GM12801 (cell line): ENCODE measurements around the gene CDON.

ENCODE experiments used
- TF ChIP-seq, protein P1 (sequence below): IDR thresholded peaks from one replicate; pipeline ENCODE4 v1.5.1; 2011; ENCODE audit warnings: control low read depth; ENCODE audit not compliant: insufficient read length; ENCODE audit errors: extremely low read depth

The CDON gene

DNA sequence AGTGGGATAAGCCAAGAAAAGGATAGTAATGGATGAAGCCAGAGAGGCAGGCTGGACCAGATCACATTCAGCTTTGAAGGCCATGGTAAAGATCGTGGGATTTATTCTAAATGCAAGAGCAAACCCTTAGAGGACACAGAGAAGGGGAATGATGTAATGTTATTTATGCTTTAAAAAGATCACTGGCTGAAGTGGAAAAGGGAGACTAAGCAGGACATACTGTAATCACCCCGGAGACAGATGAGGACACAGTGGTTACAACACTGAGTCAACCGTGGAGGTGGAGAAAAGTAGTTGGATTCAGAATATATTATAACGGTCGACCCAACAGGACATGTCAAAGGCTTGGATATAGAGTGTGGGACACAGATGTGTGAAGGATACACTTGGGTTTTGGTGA lies 38.5 kb downstream of the CDON start:
- TF ChIP-seq, protein P1, sequence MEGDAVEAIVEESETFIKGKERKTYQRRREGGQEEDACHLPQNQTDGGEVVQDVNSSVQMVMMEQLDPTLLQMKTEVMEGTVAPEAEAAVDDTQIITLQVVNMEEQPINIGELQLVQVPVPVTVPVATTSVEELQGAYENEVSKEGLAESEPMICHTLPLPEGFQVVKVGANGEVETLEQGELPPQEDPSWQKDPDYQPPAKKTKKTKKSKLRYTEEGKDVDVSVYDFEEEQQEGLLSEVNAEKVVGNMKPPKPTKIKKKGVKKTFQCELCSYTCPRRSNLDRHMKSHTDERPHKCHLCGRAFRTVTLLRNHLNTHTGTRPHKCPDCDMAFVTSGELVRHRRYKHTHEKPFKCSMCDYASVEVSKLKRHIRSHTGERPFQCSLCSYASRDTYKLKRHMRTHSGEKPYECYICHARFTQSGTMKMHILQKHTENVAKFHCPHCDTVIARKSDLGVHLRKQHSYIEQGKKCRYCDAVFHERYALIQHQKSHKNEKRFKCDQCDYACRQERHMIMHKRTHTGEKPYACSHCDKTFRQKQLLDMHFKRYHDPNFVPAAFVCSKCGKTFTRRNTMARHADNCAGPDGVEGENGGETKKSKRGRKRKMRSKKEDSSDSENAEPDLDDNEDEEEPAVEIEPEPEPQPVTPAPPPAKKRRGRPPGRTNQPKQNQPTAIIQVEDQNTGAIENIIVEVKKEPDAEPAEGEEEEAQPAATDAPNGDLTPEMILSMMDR = no peak

DNA sequence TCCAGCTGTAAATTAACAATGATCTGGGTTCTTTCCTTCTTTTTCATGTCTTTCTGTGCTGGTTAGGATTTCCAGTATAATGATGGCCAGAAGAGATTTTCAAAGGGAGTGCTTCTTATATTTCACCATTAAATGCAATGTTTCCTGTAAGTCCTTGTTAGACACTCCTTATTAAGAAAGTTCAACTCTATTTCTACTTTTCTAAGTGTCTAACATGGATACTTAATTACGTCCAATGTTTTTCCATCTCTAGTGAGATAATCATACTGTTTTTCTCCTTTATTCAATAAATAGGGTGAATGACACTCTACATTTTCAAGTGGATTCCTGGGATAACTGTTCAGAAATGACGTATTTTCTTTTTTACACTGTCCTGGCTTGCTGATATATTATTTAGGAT lies 49.8 kb downstream of the CDON start:
- TF ChIP-seq, protein P1 = no peak

DNA sequence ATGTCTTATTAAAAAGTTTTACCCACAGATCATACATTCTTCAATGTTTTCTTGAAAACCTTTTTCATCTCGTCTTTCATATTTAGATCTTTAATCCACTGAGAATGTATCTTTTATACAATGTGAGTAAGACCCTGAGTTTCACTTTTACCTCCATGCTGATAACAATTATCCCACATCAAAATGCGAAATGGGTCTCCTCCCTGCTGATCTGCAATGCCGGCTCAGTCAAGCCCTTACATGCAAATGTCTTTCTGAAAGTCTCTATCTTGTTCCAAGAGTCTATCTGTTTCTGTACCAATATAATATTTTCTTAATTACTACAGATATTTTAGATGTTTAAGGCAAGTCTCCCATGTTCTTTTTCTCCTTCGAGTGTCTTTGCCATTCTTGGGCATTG lies 50.9 kb downstream of the CDON start:
- TF ChIP-seq, protein P1 = no peak

DNA sequence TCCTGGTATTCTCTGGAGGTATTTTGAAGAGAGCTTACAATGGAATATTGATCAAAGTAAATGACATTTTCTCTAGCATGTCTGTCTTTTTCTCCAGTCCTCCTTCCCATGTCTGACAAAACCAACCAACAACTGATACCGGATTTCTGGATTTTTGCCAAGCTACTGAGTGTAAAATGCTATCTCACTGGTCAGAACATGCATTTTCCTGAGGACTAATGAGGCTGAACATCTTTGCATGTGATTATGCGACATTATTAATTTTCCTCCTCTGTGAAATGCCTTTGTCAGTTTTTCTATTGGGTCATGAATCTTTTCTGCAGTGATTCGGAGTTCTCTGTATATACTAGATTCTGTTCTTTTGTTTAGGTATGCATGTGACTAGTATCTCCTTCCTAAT lies 51.4 kb downstream of the CDON start:
- TF ChIP-seq, protein P1 = no peak

DNA sequence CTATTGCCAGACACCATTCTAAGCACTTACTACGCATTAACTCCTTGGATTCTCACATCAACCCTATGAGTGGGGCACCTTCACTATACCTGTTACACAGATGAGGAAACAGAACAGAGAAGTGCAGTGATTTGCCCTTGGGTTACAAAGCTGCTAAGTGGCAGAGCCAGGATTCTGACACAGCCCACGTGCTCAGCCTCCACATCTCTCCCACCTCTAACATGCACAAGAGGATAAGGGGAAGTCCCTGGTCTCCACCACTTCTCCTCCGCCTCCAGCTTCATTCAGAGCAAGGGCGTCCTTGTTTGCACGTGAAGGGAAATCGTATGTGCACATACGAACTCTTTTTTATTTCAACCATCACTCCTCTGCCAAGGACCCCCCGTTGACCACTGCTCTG lies 53.7 kb downstream of the CDON start:
- TF ChIP-seq, protein P1 = no peak

DNA sequence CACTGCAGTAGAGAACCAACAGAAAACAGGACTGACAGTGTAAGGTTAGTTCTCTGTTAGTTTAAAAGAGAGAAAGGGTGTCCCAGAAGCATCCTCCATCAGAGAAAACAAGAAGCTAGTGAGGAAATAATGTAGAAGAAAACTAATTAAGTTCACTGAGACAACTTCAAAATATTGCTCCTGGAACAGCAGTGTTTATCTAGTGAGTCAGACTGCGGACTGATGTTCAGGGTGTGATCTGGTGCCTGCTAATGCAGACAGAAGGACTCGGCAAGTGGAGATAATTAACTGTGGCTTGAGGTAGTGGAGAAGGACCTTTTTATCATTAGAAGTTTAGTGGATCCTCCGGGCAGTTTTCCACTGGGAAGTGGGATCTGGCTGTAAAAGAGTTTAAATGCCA lies 55.4 kb downstream of the CDON start:
- TF ChIP-seq, protein P1 = no peak

DNA sequence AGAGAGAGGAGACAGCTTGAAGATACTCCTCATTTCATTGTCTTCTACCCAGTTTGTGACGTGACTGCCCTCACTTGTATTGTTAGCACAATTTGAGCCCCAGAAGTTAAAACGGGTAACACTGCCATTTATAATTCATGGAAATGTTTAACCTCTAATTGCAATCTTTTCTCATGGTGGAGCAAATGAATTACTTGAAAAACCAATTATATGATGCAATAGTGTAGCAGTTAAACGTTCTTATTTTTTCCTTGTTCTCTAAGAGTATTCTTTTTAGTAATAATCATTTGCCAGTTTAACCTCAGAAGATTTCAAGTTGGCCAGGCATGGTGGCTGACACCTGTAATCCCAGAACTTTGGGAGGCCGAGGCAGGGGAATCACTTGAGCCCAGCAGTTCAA lies 56.6 kb downstream of the CDON start:
- TF ChIP-seq, protein P1 = no peak

DNA sequence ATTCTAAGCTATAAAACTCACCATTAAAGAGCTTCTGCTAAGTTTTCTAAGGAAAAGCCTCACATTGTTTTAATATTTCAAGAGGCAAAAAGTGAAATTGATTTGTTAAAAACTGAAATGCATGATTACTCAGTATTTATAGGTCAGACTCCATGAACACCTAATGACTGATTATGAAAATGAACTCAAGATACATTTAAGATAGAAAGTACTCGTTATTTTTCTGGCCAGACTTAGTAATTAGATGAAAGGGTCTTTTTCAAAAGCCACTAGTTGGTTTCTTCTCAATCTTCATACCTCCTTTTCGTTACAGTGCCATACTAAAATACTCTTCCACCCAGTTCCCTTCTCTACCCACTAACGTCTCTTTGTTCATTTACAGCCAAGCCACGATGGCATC lies 60.5 kb downstream of the CDON start:
- TF ChIP-seq, protein P1 = no peak
